GM12878 (cell line): ENCODE results near the gene REN. TPM values are rescaled to one million over a fixed set of nuclear protein-coding genes. Genes with fewer than 3 reads are reported as not detected.

ENCODE experiments used
- ATAC-seq: fragments of 200-7000 bp; cut with Tn5 transposase; 3 replicates; pipeline ENCODE4 v1.9.1; 2020; ENCODE audit warnings: mild to moderate bottlenecking, moderate library complexity
- BruUV-seq: library from RNA; stranded (reverse); fragments of 400-500 nt; replicated peaks from 2 replicates; lab custom pipeline; 2021; lab: Mats Ljungman, UMichigan
- CTCF ChIA-PET: fragments of 300-600 bp; sonication (Branson Sonifier 250); formaldehyde crosslinking; extraction: SDS; loops from one replicate; lab custom pipeline; 2021; ENCODE audit warnings: inconsistent platforms; lab: Yijun Ruan, JAX
- POLR2A ChIA-PET: fragments of 350-600 bp; formaldehyde crosslinking; extraction: SDS; loops from one replicate; lab custom pipeline; 2021; ENCODE audit warnings: inconsistent platforms; lab: Charles Lee
- RAD21 ChIA-PET: fragments of 300-600 bp; sonication (Branson Sonifier 250); formaldehyde crosslinking; loops from one replicate; lab custom pipeline; 2023; ENCODE audit warnings: antibody characterized with exemption; ENCODE audit not compliant: unreplicated experiment; lab: Charles Lee
- SMC1A ChIA-PET: fragments of 300-600 bp; sonication (Branson Sonifier 250); formaldehyde crosslinking; loops from one replicate; lab custom pipeline; 2023; ENCODE audit not compliant: unreplicated experiment, uncharacterized antibody; lab: Charles Lee
- DNase-seq: peaks from one replicate; pipeline ENCODE4 v3.0.0-alpha.2; 2011; ENCODE audit warnings: low read depth, low spot score
- FAIRE-seq: peaks from 3 replicates; lab custom pipeline; 2011; peaks lifted over from hg19 to GRCh38; lab: Jason Lieb, UNC
- H2AFZ ChIP-seq: 2 replicates; pipeline ENCODE4 v1.6.0; 2011; ENCODE audit warnings: low read depth, low read length, control low read depth; ENCODE audit not compliant: control insufficient read depth
- H3K27ac ChIP-seq: 2 replicates; pipeline ENCODE4 v1.5.1; 2011; ENCODE audit warnings: control low read depth; ENCODE audit not compliant: control insufficient read depth, insufficient read depth
- H3K27me3 ChIP-seq, 2 experiments: replicated peaks in 1 of 2; 2 replicates each; pipeline versions ENCODE4 v1.6.0 to v1.6.1; 2011; ENCODE audit warnings: low read length in 1 of 2; ENCODE audit not compliant: control insufficient read depth in 2 of 2, insufficient read depth in 2 of 2
- H3K36me3 ChIP-seq, 2 experiments: 2 replicates each; pipeline ENCODE4 v1.5.1; 2011; ENCODE audit warnings: low read length in 1 of 2; ENCODE audit not compliant: control insufficient read depth in 2 of 2, insufficient read depth in 2 of 2
- H3K4me1 ChIP-seq: 2 replicates; pipeline ENCODE4 v1.6.1; 2011; ENCODE audit warnings: mild to moderate bottlenecking, low read length, moderate library complexity, mixed read lengths; ENCODE audit not compliant: control insufficient read depth, insufficient read depth
- H3K4me2 ChIP-seq: 2 replicates; pipeline ENCODE4 v1.6.0; 2011; ENCODE audit warnings: control low read depth; ENCODE audit not compliant: control insufficient read depth, insufficient read depth
- H3K4me3 ChIP-seq: fragments of 200-600 bp; sonication (generic); 2 replicates; pipeline ENCODE4 v1.5.1; 2016
- H3K79me2 ChIP-seq: 2 replicates; pipeline ENCODE4 v1.6.0; 2011; ENCODE audit warnings: low read length; ENCODE audit not compliant: control insufficient read depth, insufficient read depth
- H3K9ac ChIP-seq: 2 replicates; pipeline ENCODE4 v1.8.0; 2011; ENCODE audit warnings: low read length, control low read depth, mixed read lengths; ENCODE audit not compliant: control insufficient read depth, insufficient read depth
- H3K9me3 ChIP-seq: replicated peaks from 3 replicates; pipeline ENCODE4 v1.5.1; 2011; ENCODE audit warnings: mild to moderate bottlenecking, low read length; ENCODE audit not compliant: control insufficient read depth, insufficient read depth
- H4K20me1 ChIP-seq: 2 replicates; pipeline ENCODE4 v1.6.0; 2011; ENCODE audit not compliant: control insufficient read depth, insufficient read depth
- ATF3 ChIP-seq: IDR thresholded peaks from 2 replicates; pipeline ENCODE4 v1.6.1; 2011; ENCODE audit warnings: low read depth, mild to moderate bottlenecking, low read length, moderate library complexity, borderline replicate concordance; ENCODE audit errors: extremely low read depth
- BHLHE40 ChIP-seq, 2 experiments: fragments of 450-650 bp in 1 of 2; IDR thresholded peaks; 2 replicates each; pipeline ENCODE4 v1.6.1; 2011 to 2017; ENCODE audit warnings: low read depth in 2 of 2, borderline replicate concordance in 1 of 2, improper control_type of control experiment in 1 of 2, low read length in 1 of 2, mild to moderate bottlenecking in 1 of 2
- CTCF ChIP-seq, 3 experiments: IDR thresholded peaks in 2 of 3; conservative IDR thresholded peaks in 1 of 3; 2 replicates each; pipeline ENCODE4 v1.5.1; 2011; ENCODE audit warnings: low read depth in 3 of 3, low read length in 3 of 3, mild to moderate bottlenecking in 3 of 3, control low read depth in 2 of 3, moderate library complexity in 2 of 3, inconsistent platforms in 1 of 3, mixed read lengths in 1 of 3; ENCODE audit not compliant: control insufficient read depth in 2 of 3, insufficient read depth in 1 of 3; ENCODE audit errors: extremely low read depth in 1 of 3
- DPF2 ChIP-seq: fragments of 450-650 bp; IDR thresholded peaks from 2 replicates; pipeline ENCODE4 v1.6.1; 2017; ENCODE audit warnings: mild to moderate bottlenecking
- EED ChIP-seq: sonication (generic); IDR thresholded peaks from 2 replicates; pipeline ENCODE4 v1.6.1; 2016; ENCODE audit warnings: antibody characterized with exemption, low read depth
- JUNB ChIP-seq: IDR thresholded peaks from 2 replicates; pipeline ENCODE4 v1.6.1; 2016; ENCODE audit warnings: antibody characterized with exemption, mild to moderate bottlenecking
- KAT2A ChIP-seq: conservative IDR thresholded peaks from 2 replicates; pipeline ENCODE4 v1.6.1; 2011; ENCODE audit warnings: low read depth, low read length; ENCODE audit not compliant: control insufficient read depth
- NKRF ChIP-seq: fragments of 450-650 bp; conservative IDR thresholded peaks from 2 replicates; pipeline ENCODE4 v1.6.1; 2017; ENCODE audit warnings: mild to moderate bottlenecking, moderate library complexity
- POU2F2 ChIP-seq: IDR thresholded peaks from 3 replicates; pipeline ENCODE4 v1.6.1; 2011; ENCODE audit warnings: low read depth, mild to moderate bottlenecking, low read length, borderline replicate concordance
- RAD21 ChIP-seq: IDR thresholded peaks from 2 replicates; pipeline ENCODE4 v1.6.1; 2011; ENCODE audit warnings: mild to moderate bottlenecking, low read depth, low read length, moderate library complexity; ENCODE audit not compliant: insufficient read depth
- RB1 ChIP-seq: fragments of 450-650 bp; formaldehyde crosslinking; IDR thresholded peaks from 2 replicates; pipeline ENCODE4 v1.6.1; 2017; ENCODE audit warnings: mild to moderate bottlenecking, borderline replicate concordance
- RBBP5 ChIP-seq: fragments of 200-600 bp; sonication (generic); conservative IDR thresholded peaks from 2 replicates; pipeline ENCODE4 v1.6.1; 2016
- RELA ChIP-seq: fragments of 450-650 bp; IDR thresholded peaks from 2 replicates; pipeline ENCODE4 v1.8.0; 2014; ENCODE audit warnings: borderline replicate concordance; ENCODE audit not compliant: partially characterized antibody
- SMC3 ChIP-seq: IDR thresholded peaks from 2 replicates; pipeline ENCODE4 v1.6.1; 2011; ENCODE audit warnings: low read length, improper control_type of control experiment, borderline replicate concordance
- SP1 ChIP-seq: IDR thresholded peaks from one replicate; pipeline ENCODE4 v1.6.1; 2011; ENCODE audit warnings: low read depth, low read length
- SREBF2 ChIP-seq: IDR thresholded peaks from 2 replicates; pipeline ENCODE4 v1.6.1; 2012; ENCODE audit warnings: mild to moderate bottlenecking, low read length
- TBL1XR1 ChIP-seq: IDR thresholded peaks from 2 replicates; pipeline ENCODE4 v1.6.1; 2012; ENCODE audit warnings: low read depth, low read length, improper control_type of control experiment
- TCF12 ChIP-seq: IDR thresholded peaks from 2 replicates; pipeline ENCODE4 v1.6.1; 2011; ENCODE audit warnings: low read depth, mild to moderate bottlenecking, low read length
- TCF3 ChIP-seq: IDR thresholded peaks from 2 replicates; pipeline ENCODE4 v1.6.1; 2012; ENCODE audit warnings: low read depth, mild to moderate bottlenecking, low read length, borderline replicate concordance; ENCODE audit not compliant: insufficient read depth
- ZSCAN29 ChIP-seq: fragments of 450-650 bp; IDR thresholded peaks from 2 replicates; pipeline ENCODE4 v1.6.1; 2017; ENCODE audit warnings: mild to moderate bottlenecking, moderate library complexity
- WGBS: methylation state at CpG from one replicate; pipeline ENCODE4 v1.1.6; 2016; ENCODE audit warnings: low lambda C conversion rate; ENCODE audit not compliant: insufficient replicate concordance, insufficient coverage; ENCODE audit errors: missing lambda C conversion rate; 5-methylcytosine and 5-hydroxymethylcytosine counted together
- in situ Hi-C: fragments of 300-500 bp; cut with MboI; formaldehyde crosslinking; loops from 9 replicates; pipeline ENCODE4 v1.14.3; 2018; ENCODE audit warnings: mixed read lengths
- intact Hi-C: fragments of 100-400 bp; cut with micrococcal nuclease; formaldehyde crosslinking; loops from one replicate; pipeline ENCODE4 v1.14.2; 2022; ENCODE audit not compliant: unreplicated experiment
- polyA plus RNA-seq, 11 experiments: library from polyadenylated mRNA; depleted of rRNA in 4 of 11; unstranded in 6 of 11; stranded (reverse) in 5 of 11; fragments of >200 nt; fragmentation: Nextera tagmentation in 4 of 11; fragmentation: Illumina TruSeq in 1 of 11; extraction: Ambion mirVana in 4 of 11; extraction: Trizol in 1 of 11; gene quantifications; 1 replicate in 1 of 11; 2 replicates in 10 of 11; pipeline versions ENCODE4 v1.2.1 to v1.2.3, GENCODE V29; 2011 to 2016; ENCODE audit warnings: inconsistent platforms in 2 of 11, missing spikeins in 2 of 11, low read depth in 1 of 11
- total RNA-seq, 4 experiments: library from RNA; depleted of rRNA in 3 of 4; stranded (reverse); fragments of >200 nt in 3 of 4; fragmentation: Illumina TruSeq in 1 of 4; extraction: Trizol in 1 of 4; gene quantifications; 2 replicates each; pipeline versions ENCODE4 v1.2.1 to v1.2.3, GENCODE V29; 2013 to 2021

Gene REN
- total and polyA plus RNA-seq, 10 of the 15 experiments (the other 5 are each of a cell fraction or from before 2014, with no cell fraction given): not detected

- peak; percentile 92 for FAIRE-seq
- H2AFZ ChIP-seq: no peak overlapping the region
- 13% methylated on average over 7 of the region's 7 CpGs for WGBS
- TF ChIP-seq SREBF2 (no peak), JUNB (no peak), ZSCAN29 (no peak; the same call in 1 of the 2 replicates), TCF3 (0 out of 2 replicates have a peak, but pooled peaks have one; percentile 47), RAD21 (peak; percentile 84), SP1 (peak; percentile 15), EED (no peak), ATF3 (no peak), TBL1XR1 (0 out of 2 replicates have a peak, but pooled peaks have one; percentile 31), RELA (peak; percentile 36), DPF2 (no peak), KAT2A (no peak), BHLHE40 (IDR thresholded peaks at IDR 0.05; ENCODE audit: borderline replicate concordance in 1 of 2, low read depth in 2 of 2, low read length in 1 of 2) (0 out of 4 replicates have a peak, but pooled peaks of 1 of the 2 experiments have one; percentile 17), NKRF (no peak), RBBP5 (no peak), SMC3 (peak; percentile 90), TCF12 (0 out of 2 replicates have a peak, but pooled peaks have one; percentile 44), CTCF (IDR thresholded peaks at IDR 0.05 in 2 of 3, conservative IDR thresholded peaks at IDR 0.05 in 1 of 3; ENCODE audit: control insufficient read depth in 2 of 3, extremely low read depth in 1 of 3, insufficient read depth in 1 of 3, low read depth in 3 of 3, low read length in 3 of 3) (peak; percentile 94 to 99 (median 99)), POU2F2 (no peak), RB1 (0 out of 2 replicates have a peak, but pooled peaks have one; percentile 43)
Observed at GRCh38 chr1:204162494-204163074, 3.6 kb downstream of the REN start.

More at GRCh38 chr1:204162494-204163074, 3.6 kb downstream of the REN start:
- ChIA-PET CTCF (interaction anchor here (0.6 to 9.3 kb wide), 34 partner anchors 9 to 644 kb away, joined by 3 to 195 read pairs (median 4); partner anchors contain the start of gene PLEKHA6), SMC1A (interaction anchor here (0.6 to 9.1 kb wide), 16 partner anchors 16 to 340 kb away, joined by 3 to 97 read pairs (median 5); partner anchors contain the start of genes GOLT1A and PLEKHA6), POLR2A (no interaction called here), RAD21 (interaction anchor here (0.6 to 5.9 kb wide), 11 partner anchors 27 to 268 kb away, joined by 3 to 72 read pairs (median 4); partner anchors contain the start of gene PLEKHA6)
- BruUV-seq: no TSS peak
- Histone ChIP-seq H3K27ac (no peak overlapping the region), H3K79me2 (no peaks in the 10 kb centered on the region), H3K36me3 (no peaks in the 10 kb centered on the region), H3K9ac (no peak overlapping the region), H3K27me3 (no peaks in the 10 kb centered on the region; a peak in 1 of 4 replicates), H3K4me3 (no peak overlapping the region), H3K9me3 (no peaks in the 10 kb centered on the region; the same call in 2 of the 3 replicates), H4K20me1 (no peaks in the 10 kb centered on the region), H3K4me1 (no peaks in the 10 kb centered on the region), H3K4me2 (no peak overlapping the region)
- DNase-seq (no peak), ATAC-seq (peak; percentile 99)
- intact Hi-C loops: loop anchor here (1.0 to 10.0 kb wide), 5 partner anchors 45 to 342 kb away; partner anchors contain the start of gene SNRPE
- in situ Hi-C loops: loop anchor here (10.0 kb wide), 1 partner anchor 342 kb away; no protein-coding TSS in a partner anchor
